Vagina (tissue), 2 donors: ENCODE measurements around the gene ZNF629.

Experiments
- CTCF ChIP-seq, 3 experiments: fragments of 450-650 bp in 2 of 3; fragments of 200-600 bp in 1 of 3; sonication (generic) in 1 of 3; IDR thresholded peaks; one replicate each; pipeline ENCODE4 v1.5.1; 2017 to 2019; ENCODE audit warnings: antibody characterized with exemption in 3 of 3, mild to moderate bottlenecking in 2 of 3, moderate library complexity in 2 of 3
- POLR2A ChIP-seq, 2 donors: fragments of 450-650 bp; IDR thresholded peaks; one replicate each; pipeline ENCODE4 v1.6.1; 2017; ENCODE audit warnings: antibody characterized with exemption in 2 of 2, mild to moderate bottlenecking in 2 of 2, moderate library complexity in 2 of 2

GRCh38 chr16:30756781-30757100, 30.3 kb downstream of the ZNF629 start:
- no peak for TF ChIP-seq CTCF (IDR thresholded peaks at IDR 0.05)
- no peak for TF ChIP-seq POLR2A (IDR thresholded peaks at IDR 0.05)
